ENCODE measurements around the gene PPM1F. TPM values are rescaled to one million over a fixed set of nuclear protein-coding genes. Genes with fewer than 3 reads are reported as not detected.

The PPM1F gene
- total RNA-seq, 4 donors from 2014 or later: 18.3 to 29.5 (median 25.8) TPM

DNA sequence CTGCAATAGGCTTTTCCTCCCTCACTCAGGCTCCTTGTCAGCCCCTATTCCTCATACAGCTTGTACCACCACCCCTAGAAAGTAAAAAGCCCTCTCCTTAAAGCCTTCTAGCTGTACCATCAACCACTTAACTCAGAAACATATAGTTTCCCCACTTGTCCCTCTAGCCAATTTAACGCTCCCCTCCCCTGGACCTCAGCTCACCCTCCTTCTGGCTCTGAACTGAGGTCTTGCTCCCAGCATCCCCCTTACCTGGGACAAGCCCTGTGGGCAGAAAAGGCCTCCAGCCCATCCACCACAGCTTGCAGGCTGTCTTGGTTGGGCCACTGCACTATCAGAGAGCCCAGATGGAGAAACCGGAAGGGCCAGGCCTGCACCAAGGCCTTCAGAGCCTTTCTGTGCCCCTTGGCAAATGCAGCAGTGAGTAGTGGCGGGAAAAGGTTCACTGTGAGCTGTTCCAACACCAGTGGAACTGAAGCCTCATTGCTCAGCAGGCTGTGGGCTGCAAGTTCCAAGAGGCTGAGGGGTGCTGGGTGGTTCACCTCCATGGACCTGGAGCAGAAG lies 42.3 kb upstream of the PPM1F start:
- intact Hi-C loops (cut with DNase I; ENCODE audit: low total_unique reads): no loop called here
- TF ChIP-seq, protein P1, sequence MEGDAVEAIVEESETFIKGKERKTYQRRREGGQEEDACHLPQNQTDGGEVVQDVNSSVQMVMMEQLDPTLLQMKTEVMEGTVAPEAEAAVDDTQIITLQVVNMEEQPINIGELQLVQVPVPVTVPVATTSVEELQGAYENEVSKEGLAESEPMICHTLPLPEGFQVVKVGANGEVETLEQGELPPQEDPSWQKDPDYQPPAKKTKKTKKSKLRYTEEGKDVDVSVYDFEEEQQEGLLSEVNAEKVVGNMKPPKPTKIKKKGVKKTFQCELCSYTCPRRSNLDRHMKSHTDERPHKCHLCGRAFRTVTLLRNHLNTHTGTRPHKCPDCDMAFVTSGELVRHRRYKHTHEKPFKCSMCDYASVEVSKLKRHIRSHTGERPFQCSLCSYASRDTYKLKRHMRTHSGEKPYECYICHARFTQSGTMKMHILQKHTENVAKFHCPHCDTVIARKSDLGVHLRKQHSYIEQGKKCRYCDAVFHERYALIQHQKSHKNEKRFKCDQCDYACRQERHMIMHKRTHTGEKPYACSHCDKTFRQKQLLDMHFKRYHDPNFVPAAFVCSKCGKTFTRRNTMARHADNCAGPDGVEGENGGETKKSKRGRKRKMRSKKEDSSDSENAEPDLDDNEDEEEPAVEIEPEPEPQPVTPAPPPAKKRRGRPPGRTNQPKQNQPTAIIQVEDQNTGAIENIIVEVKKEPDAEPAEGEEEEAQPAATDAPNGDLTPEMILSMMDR (IDR thresholded peaks at IDR 0.05): no peak
- no peak for TF ChIP-seq POLR2A (IDR thresholded peaks at IDR 0.05)
- WGBS, 2 donors: 95 to 96% methylated on average over 3 of the region's 3 CpGs
- no peak overlapping the region for H3K4me3 ChIP-seq (ENCODE audit: low read depth, poor library complexity, severe bottlenecking)
- no peak for DNase-seq (ENCODE audit: low spot score in 2 of 2)

DNA sequence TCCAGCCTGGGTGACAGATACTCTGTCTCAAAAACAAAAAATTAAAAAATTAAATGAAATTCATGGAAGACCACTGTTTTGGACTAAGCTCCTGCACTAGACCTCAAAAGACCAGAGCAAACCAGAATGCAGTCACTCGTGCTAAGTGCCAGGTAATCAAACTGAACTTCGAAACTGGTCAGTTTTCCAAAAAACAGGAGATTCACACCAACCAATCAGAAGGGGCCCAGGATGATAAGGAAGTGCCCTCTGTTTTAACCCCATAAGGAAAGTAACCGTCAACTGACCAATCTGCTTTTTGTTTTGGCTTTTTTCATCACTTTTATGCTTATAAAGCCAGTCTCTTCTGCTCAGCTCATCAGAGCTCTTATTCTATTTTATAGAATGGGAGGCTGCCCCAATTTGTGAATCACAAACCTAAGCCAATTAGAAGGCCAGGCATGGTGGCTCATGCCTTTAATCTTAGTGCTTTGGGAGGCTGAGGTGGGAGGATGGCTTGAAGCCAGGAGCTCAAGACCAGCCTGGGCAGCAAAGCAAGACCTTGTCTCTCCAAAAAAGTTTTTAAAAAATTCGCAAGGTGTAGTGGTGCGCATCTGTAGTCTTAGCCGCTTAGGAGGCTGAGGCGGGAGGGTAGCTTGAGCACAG lies 40.1 kb upstream of the PPM1F start:
- H3K4me3 ChIP-seq (ENCODE audit: low read depth, poor library complexity, severe bottlenecking): no peak overlapping the region
- no peak for DNase-seq (ENCODE audit: low spot score in 2 of 2)
- intact Hi-C loops (cut with DNase I; ENCODE audit: low total_unique reads): no loop called here
- WGBS, 2 donors: 83 to 85% methylated on average over 7 of the region's 7 CpGs
- no peak for TF ChIP-seq POLR2A (IDR thresholded peaks at IDR 0.05)
- TF ChIP-seq, protein P1 (IDR thresholded peaks at IDR 0.05): no peak

- no peak for DNase-seq (ENCODE audit: low spot score in 2 of 2)
- intact Hi-C loops (cut with DNase I; ENCODE audit: low total_unique reads): no loop called here
- no peak overlapping the region for H3K4me3 ChIP-seq (ENCODE audit: low read depth, poor library complexity, severe bottlenecking)
- 83 to 95% methylated on average over 5 of the region's 5 CpGs for WGBS, 2 donors
- TF ChIP-seq POLR2A (IDR thresholded peaks at IDR 0.05): no peak
- TF ChIP-seq, protein P1 (IDR thresholded peaks at IDR 0.05): no peak
These were observed 39.1 kb upstream of the PPM1F start for GRCh38 chr22:21991774-21992173.

GRCh38 chr22:21991304-21991596 lies 38.6 kb upstream of the PPM1F start:
- intact Hi-C loops (cut with DNase I; ENCODE audit: low total_unique reads): no loop called here
- DNase-seq (ENCODE audit: low spot score in 2 of 2): no peak
- 82 to 90% methylated on average over 6 of the region's 6 CpGs for WGBS, 2 donors
- TF ChIP-seq, protein P1 (IDR thresholded peaks at IDR 0.05): no peak
- TF ChIP-seq POLR2A (IDR thresholded peaks at IDR 0.05): no peak
- no peak overlapping the region for H3K4me3 ChIP-seq (ENCODE audit: low read depth, poor library complexity, severe bottlenecking)

- no peak for DNase-seq (ENCODE audit: low spot score in 2 of 2)
- H3K4me3 ChIP-seq (ENCODE audit: low read depth, poor library complexity, severe bottlenecking): no peak overlapping the region
- intact Hi-C loops (cut with DNase I; ENCODE audit: low total_unique reads): no loop called here
- WGBS, 2 donors: 83 to 89% methylated on average over 16 of the region's 16 CpGs
- TF ChIP-seq, protein P1 (IDR thresholded peaks at IDR 0.05): no peak
- TF ChIP-seq POLR2A (IDR thresholded peaks at IDR 0.05): no peak
These were observed 38.0 kb upstream of the PPM1F start for GRCh38 chr22:21990445-21991303.

Measured in lower leg skin (tissue), 4 donors.